GM18507 (cell line): ENCODE data around the gene ATXN7L1.
A peak's percentile ranks its signal among the peaks of the same experiment; 100 is the strongest.
"Not testable (repeated sequence)": the region's sequence is repeated elsewhere in the genome, so short reads cannot be mapped to it uniquely, and the experiment has no call there.

Experiments used
- DNase-seq: peaks from one replicate; pipeline ENCODE4 v3.0.0; 2011; ENCODE audit warnings: low read depth; ENCODE audit not compliant: insufficient read length; ENCODE audit errors: extremely low spot score
- FAIRE-seq: peaks from 2 replicates; lab custom pipeline; 2011; peaks lifted over from hg19 to GRCh38; lab: Jason Lieb, UNC

The ATXN7L1 gene

GRCh38 chr7:105611856-105612775 is 264.3 kb downstream of the ATXN7L1 start:
- FAIRE-seq (no peak), DNase-seq (no peak)

- no peak for FAIRE-seq
Observed at GRCh38 chr7:105610165-105610930, 266.1 kb downstream of the ATXN7L1 start.

GRCh38 chr7:105602325-105603305 is 273.8 kb downstream of the ATXN7L1 start:
- DNase-seq: no peak
- no peak for FAIRE-seq

More at GRCh38 chr7:105610165-105610930, 266.1 kb downstream of the ATXN7L1 start:
- DNase-seq: no peak

GRCh38 chr7:105600720-105601550 is 275.5 kb downstream of the ATXN7L1 start:
- DNase-seq: no peak

GRCh38 chr7:105599551-105599950 is 276.8 kb downstream of the ATXN7L1 start:
- DNase-seq (no peak), FAIRE-seq (no peak)

More at GRCh38 chr7:105600720-105601550, 275.5 kb downstream of the ATXN7L1 start:
- no peak for FAIRE-seq

- FAIRE-seq, DNase-seq: not testable (repeated sequence)
Observed at GRCh38 chr7:105599080-105599479, 277.3 kb downstream of the ATXN7L1 start.

- DNase-seq (no peak), FAIRE-seq (no peak)
Observed at GRCh38 chr7:105596866-105597265, 279.5 kb downstream of the ATXN7L1 start.

- DNase-seq: no peak
Observed at GRCh38 chr7:105594034-105594433, 282.4 kb downstream of the ATXN7L1 start.

GRCh38 chr7:105591522-105591921 is 284.9 kb downstream of the ATXN7L1 start:
- DNase-seq (no peak), FAIRE-seq (no peak)

More at GRCh38 chr7:105594034-105594433, 282.4 kb downstream of the ATXN7L1 start:
- no peak for FAIRE-seq

- DNase-seq (no peak), FAIRE-seq (no peak)
Observed at GRCh38 chr7:105590793-105591192, 285.6 kb downstream of the ATXN7L1 start.

GRCh38 chr7:105589356-105590077 is 286.9 kb downstream of the ATXN7L1 start:
- FAIRE-seq: peak; percentile 91
- no peak for DNase-seq

GRCh38 chr7:105587909-105588635 is 288.3 kb downstream of the ATXN7L1 start:
- FAIRE-seq: no peak
- no peak for DNase-seq

GRCh38 chr7:105585850-105586500 is 290.4 kb downstream of the ATXN7L1 start:
- DNase-seq (no peak), FAIRE-seq (peak; percentile 48)

GRCh38 chr7:105584165-105584564 is 292.2 kb downstream of the ATXN7L1 start:
- DNase-seq (no peak), FAIRE-seq (no peak)

- DNase-seq (no peak), FAIRE-seq (no peak)
Observed at GRCh38 chr7:105583061-105583460, 293.3 kb downstream of the ATXN7L1 start.

GRCh38 chr7:105581066-105581811 is 295.2 kb downstream of the ATXN7L1 start, which contains the start of gene EFCAB10:
Gene EFCAB10 (minus strand): TSS chr7:105581493. CDS start chr7:105581463, 30 bp downstream.
- DNase-seq (peak; percentile 40), FAIRE-seq (peak; percentile 65)
